ENCODE data around the gene OR51B4. TPM values are rescaled to one million over a fixed set of nuclear protein-coding genes. Genes with fewer than 3 reads are reported as not detected.

The OR51B4 gene
- total and polyA plus RNA-seq, 9 of the 15 experiments (the other 6 are each of a cell fraction or from before 2014, with no cell fraction given), result 17.1 to 64.6 (median 39.9) TPM

DNA sequence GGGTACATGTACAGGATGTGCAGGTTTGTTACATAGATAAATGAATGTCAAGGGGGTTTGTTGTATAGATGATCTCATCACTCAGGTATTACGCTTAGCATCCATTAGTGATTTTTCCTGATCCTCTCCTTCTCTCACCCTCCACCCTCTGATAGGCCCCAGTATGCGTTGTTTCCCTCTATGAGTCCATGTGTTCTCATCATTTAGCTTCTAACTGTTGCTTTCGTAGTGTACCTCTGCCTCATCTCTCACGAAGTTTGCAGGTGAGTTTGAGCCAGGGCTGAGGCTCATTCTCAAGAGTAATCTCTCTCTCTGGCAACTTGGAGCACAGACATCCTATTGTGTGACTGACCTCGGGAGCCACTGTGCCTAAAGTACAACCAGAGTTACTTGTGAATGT, 27.4 kb downstream of the OR51B4 start (continued):
- TF ChIP-seq, protein P1, sequence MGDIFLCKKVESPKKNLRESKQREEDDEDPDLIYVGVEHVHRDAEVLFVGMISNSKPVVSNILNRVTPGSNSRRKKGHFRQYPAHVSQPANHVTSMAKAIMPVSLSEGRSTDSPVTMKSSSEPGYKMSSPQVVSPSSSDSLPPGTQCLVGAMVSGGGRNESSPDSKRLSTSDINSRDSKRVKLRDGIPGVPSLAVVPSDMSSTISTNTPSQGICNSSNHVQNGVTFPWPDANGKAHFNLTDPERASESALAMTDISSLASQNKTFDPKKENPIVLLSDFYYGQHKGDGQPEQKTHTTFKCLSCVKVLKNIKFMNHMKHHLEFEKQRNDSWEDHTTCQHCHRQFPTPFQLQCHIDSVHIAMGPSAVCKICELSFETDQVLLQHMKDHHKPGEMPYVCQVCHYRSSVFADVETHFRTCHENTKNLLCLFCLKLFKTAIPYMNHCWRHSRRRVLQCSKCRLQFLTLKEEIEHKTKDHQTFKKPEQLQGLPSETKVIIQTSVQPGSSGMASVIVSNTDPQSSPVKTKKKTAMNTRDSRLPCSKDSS (IDR thresholded peaks at IDR 0.05; ENCODE audit: low read depth, partially characterized antibody), result no peak
- no peak for TF ChIP-seq ZNF140 (CRISPR knock-in tag; IDR thresholded peaks at IDR 0.05)
- TF ChIP-seq, protein P2, sequence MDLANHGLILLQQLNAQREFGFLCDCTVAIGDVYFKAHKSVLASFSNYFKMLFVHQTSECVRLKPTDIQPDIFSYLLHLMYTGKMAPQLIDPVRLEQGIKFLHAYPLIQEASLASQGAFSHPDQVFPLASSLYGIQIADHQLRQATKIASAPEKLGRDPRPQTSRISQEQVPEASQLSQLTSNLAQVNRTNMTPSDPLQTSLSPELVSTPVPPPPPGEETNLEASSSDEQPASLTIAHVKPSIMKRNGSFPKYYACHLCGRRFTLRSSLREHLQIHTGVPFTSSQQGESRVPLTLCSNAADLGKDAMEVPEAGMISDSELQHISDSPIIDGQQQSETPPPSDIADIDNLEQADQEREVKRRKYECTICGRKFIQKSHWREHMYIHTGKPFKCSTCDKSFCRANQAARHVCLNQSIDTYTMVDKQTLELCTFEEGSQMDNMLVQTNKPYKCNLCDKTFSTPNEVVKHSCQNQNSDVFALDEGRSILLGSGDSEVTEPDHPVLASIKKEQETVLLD (IDR thresholded peaks at IDR 0.05), result no peak
- TF ChIP-seq, protein P3, sequence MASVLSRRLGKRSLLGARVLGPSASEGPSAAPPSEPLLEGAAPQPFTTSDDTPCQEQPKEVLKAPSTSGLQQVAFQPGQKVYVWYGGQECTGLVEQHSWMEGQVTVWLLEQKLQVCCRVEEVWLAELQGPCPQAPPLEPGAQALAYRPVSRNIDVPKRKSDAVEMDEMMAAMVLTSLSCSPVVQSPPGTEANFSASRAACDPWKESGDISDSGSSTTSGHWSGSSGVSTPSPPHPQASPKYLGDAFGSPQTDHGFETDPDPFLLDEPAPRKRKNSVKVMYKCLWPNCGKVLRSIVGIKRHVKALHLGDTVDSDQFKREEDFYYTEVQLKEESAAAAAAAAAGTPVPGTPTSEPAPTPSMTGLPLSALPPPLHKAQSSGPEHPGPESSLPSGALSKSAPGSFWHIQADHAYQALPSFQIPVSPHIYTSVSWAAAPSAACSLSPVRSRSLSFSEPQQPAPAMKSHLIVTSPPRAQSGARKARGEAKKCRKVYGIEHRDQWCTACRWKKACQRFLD (CRISPR knock-in tag; IDR thresholded peaks at IDR 0.05), result no peak
- 0 out of 2 replicates have a peak, but pooled peaks have one; percentile 12 for TF ChIP-seq SMAD4 (CRISPR knock-in tag; conservative IDR thresholded peaks at IDR 0.05)
- TF ChIP-seq, protein P4, sequence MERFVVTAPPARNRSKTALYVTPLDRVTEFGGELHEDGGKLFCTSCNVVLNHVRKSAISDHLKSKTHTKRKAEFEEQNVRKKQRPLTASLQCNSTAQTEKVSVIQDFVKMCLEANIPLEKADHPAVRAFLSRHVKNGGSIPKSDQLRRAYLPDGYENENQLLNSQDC (CRISPR knock-in tag; IDR thresholded peaks at IDR 0.05), result no peak
- TF ChIP-seq ZNF212 (CRISPR knock-in tag; IDR thresholded peaks at IDR 0.05), result no peak
- TF ChIP-seq ZNF282 (CRISPR knock-in tag; IDR thresholded peaks at IDR 0.05), result no peak
- TF ChIP-seq, protein P5, sequence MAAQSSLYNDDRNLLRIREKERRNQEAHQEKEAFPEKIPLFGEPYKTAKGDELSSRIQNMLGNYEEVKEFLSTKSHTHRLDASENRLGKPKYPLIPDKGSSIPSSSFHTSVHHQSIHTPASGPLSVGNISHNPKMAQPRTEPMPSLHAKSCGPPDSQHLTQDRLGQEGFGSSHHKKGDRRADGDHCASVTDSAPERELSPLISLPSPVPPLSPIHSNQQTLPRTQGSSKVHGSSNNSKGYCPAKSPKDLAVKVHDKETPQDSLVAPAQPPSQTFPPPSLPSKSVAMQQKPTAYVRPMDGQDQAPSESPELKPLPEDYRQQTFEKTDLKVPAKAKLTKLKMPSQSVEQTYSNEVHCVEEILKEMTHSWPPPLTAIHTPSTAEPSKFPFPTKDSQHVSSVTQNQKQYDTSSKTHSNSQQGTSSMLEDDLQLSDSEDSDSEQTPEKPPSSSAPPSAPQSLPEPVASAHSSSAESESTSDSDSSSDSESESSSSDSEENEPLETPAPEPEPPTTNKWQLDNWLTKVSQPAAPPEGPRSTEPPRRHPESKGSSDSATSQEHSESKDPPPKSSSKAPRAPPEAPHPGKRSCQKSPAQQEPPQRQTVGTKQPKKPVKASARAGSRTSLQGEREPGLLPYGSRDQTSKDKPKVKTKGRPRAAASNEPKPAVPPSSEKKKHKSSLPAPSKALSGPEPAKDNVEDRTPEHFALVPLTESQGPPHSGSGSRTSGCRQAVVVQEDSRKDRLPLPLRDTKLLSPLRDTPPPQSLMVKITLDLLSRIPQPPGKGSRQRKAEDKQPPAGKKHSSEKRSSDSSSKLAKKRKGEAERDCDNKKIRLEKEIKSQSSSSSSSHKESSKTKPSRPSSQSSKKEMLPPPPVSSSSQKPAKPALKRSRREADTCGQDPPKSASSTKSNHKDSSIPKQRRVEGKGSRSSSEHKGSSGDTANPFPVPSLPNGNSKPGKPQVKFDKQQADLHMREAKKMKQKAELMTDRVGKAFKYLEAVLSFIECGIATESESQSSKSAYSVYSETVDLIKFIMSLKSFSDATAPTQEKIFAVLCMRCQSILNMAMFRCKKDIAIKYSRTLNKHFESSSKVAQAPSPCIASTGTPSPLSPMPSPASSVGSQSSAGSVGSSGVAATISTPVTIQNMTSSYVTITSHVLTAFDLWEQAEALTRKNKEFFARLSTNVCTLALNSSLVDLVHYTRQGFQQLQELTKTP (IDR thresholded peaks at IDR 0.05; ENCODE audit: low read depth in 1 of 2, partially characterized antibody in 2 of 2), result no peak
- TF ChIP-seq TAF15 (IDR thresholded peaks at IDR 0.05; ENCODE audit: low read depth, low read length), result no peak
- no peak for TF ChIP-seq HCFC1 (IDR thresholded peaks at IDR 0.05; ENCODE audit: low read depth, low read length)
- no peak for TF ChIP-seq STAT5A (IDR thresholded peaks at IDR 0.05; ENCODE audit: borderline replicate concordance, low read length)
- TF ChIP-seq FIP1L1 (IDR thresholded peaks at IDR 0.05; ENCODE audit: low read depth, low read length, poor library complexity, severe bottlenecking), result no peak
- TF ChIP-seq YBX1 (IDR thresholded peaks at IDR 0.05), result no peak
- TF ChIP-seq ZNF431 (CRISPR knock-in tag; IDR thresholded peaks at IDR 0.05), result no peak
- TF ChIP-seq, protein P6, sequence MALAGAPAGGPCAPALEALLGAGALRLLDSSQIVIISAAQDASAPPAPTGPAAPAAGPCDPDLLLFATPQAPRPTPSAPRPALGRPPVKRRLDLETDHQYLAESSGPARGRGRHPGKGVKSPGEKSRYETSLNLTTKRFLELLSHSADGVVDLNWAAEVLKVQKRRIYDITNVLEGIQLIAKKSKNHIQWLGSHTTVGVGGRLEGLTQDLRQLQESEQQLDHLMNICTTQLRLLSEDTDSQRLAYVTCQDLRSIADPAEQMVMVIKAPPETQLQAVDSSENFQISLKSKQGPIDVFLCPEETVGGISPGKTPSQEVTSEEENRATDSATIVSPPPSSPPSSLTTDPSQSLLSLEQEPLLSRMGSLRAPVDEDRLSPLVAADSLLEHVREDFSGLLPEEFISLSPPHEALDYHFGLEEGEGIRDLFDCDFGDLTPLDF (CRISPR knock-in tag; IDR thresholded peaks at IDR 0.05), result no peak
